ENCODE measurements around the gene KIAA2012. TPM values are rescaled to one million over a fixed set of nuclear protein-coding genes. Genes with fewer than 3 reads are reported as not detected.

The KIAA2012 gene
- total and polyA plus RNA-seq, 2 of the 8 experiments (the other 6 are each of a cell fraction or from before 2014, with no cell fraction given): not detected

- H2BK5ac ChIP-seq (ENCODE audit: low read depth, low read length): no peak overlapping the region
- H3K36me3 ChIP-seq (ENCODE audit: control insufficient read depth in 2 of 4, insufficient read depth in 4 of 4, low read length in 3 of 4): no peaks in the 10 kb centered on the region; a peak in 1 of 8 replicates
- H4K20me1 ChIP-seq (replicated peaks in 1 of 2; ENCODE audit: control insufficient read depth in 1 of 2, insufficient read depth in 2 of 2, low read length in 2 of 2): no peaks in the 10 kb centered on the region
- FAIRE-seq (no peak), DNase-seq (ENCODE audit: low read depth in 1 of 2, low spot score in 2 of 2) (no peak)
- H3K79me2 ChIP-seq (ENCODE audit: control insufficient read depth in 1 of 2, insufficient read depth in 2 of 2, low read length in 2 of 2): no peaks in the 10 kb centered on the region
- no peak overlapping the region for H3K4me3 ChIP-seq (ENCODE audit: extremely low read depth in 1 of 4, insufficient read depth in 2 of 4, low read depth in 3 of 4, low read length in 4 of 4)
- no peak overlapping the region for H2BK12ac ChIP-seq (ENCODE audit: low read depth, low read length)
- H3K4ac ChIP-seq (replicated peaks; ENCODE audit: insufficient read length, low read depth, low read length): no peak overlapping the region
- no peaks in the 10 kb centered on the region for H3K9me3 ChIP-seq (ENCODE audit: insufficient read depth in 2 of 2, low read depth in 1 of 2, low read length in 1 of 2)
- no peak overlapping the region for H2BK20ac ChIP-seq (ENCODE audit: low read length)
- no peak overlapping the region for H3K4me2 ChIP-seq (ENCODE audit: insufficient read depth in 1 of 2, low read depth in 2 of 2, low read length in 2 of 2)
- ChIA-PET POLR2A (ENCODE audit: partially characterized antibody) (interaction anchor here (1.6 kb wide), 1 partner anchor 11 kb away, joined by 3 read pairs; the partner anchor contains the start of gene FZD7), CTCF (ENCODE audit: partially characterized antibody) (no interaction called here)
- no peak overlapping the region for H3K23ac ChIP-seq (ENCODE audit: insufficient read length)
- no peak overlapping the region for H2AFZ ChIP-seq (ENCODE audit: low read length)
- H3K79me1 ChIP-seq (ENCODE audit: low read depth, low read length): no peaks in the 10 kb centered on the region
- peaks cover 0 to 2% (median under 1%) of the 10 kb centered on the region in 4 experiments; a peak in 4 of 7 replicates for H3K4me1 ChIP-seq (replicated peaks in 1 of 4; ENCODE audit: control insufficient read depth in 3 of 4, insufficient read depth in 4 of 4, low read length in 3 of 4)
- H2BK15ac ChIP-seq (ENCODE audit: low read length): no peak overlapping the region
- H3K23me2 ChIP-seq (ENCODE audit: low read depth, low read length): no peaks in the 10 kb centered on the region; the same call in 1 of the 2 replicates
- H4K8ac ChIP-seq (ENCODE audit: extremely low read depth, insufficient read depth, low read length): no peak overlapping the region
- TF ChIP-seq KDM1A (IDR thresholded peaks at IDR 0.05; ENCODE audit: borderline replicate concordance, low read length): no peak
- no peak for TF ChIP-seq SP2 (IDR thresholded peaks at IDR 0.05; ENCODE audit: low read length)
- TF ChIP-seq PHF8 (conservative IDR thresholded peaks at IDR 0.05; ENCODE audit: low read depth, low read length): no peak
- TF ChIP-seq TAF7 (optimal IDR thresholded peaks at IDR 0.05; ENCODE audit: borderline replicate concordance, low read depth, low read length): no peak
- TF ChIP-seq SUZ12 (IDR thresholded peaks at IDR 0.05; ENCODE audit: low read length): no peak
- TF ChIP-seq HDAC2 (IDR thresholded peaks at IDR 0.05; ENCODE audit: borderline replicate concordance in 1 of 2, low read depth in 2 of 2, low read length in 2 of 2): no peak
- TF ChIP-seq CTBP2 (IDR thresholded peaks at IDR 0.05; ENCODE audit: borderline replicate concordance, insufficient read depth, insufficient read length, low read length): no peak
- TF ChIP-seq SP4 (IDR thresholded peaks at IDR 0.05; ENCODE audit: low read length): no peak
- TF ChIP-seq SIX5 (IDR thresholded peaks at IDR 0.05; ENCODE audit: low read depth, low read length): no peak
- no peak for TF ChIP-seq JUND (IDR thresholded peaks at IDR 0.05; ENCODE audit: low read length)
- no peak for TF ChIP-seq SIN3A (conservative IDR thresholded peaks at IDR 0.05 in 1 of 2, IDR thresholded peaks at IDR 0.05 in 1 of 2; ENCODE audit: low read depth in 1 of 2, low read length in 2 of 2)
- TF ChIP-seq CHD1 (IDR thresholded peaks at IDR 0.05; ENCODE audit: low read depth, low read length): no peak
- no peak for TF ChIP-seq JUN (IDR thresholded peaks at IDR 0.05; ENCODE audit: low read depth, low read length)
- TF ChIP-seq E2F6 (IDR thresholded peaks at IDR 0.05): no peak
- TF ChIP-seq FOSL1 (IDR thresholded peaks at IDR 0.05; ENCODE audit: insufficient read depth, low read depth, low read length): no peak
- no peak overlapping the region for H4K5ac ChIP-seq (ENCODE audit: insufficient read length, low read depth, low read length)
- no peak overlapping the region for H3K18ac ChIP-seq (ENCODE audit: extremely low read depth, low read length)
- no peak overlapping the region for H3K56ac ChIP-seq (replicated peaks; ENCODE audit: insufficient read length, low read depth, low read length)
- H2BK120ac ChIP-seq (replicated peaks; ENCODE audit: low read depth, low read length): no peak overlapping the region
- H4K91ac ChIP-seq (replicated peaks; ENCODE audit: insufficient read length, low read length): no peak overlapping the region
- H3K14ac ChIP-seq (ENCODE audit: insufficient read length): no peak overlapping the region
- no peaks in the 10 kb centered on the region for H3K27me3 ChIP-seq (replicated peaks in 1 of 4; ENCODE audit: control insufficient read depth in 3 of 4, extremely low read depth in 1 of 4, insufficient read depth in 3 of 4, low read length in 3 of 4)
- H2AK5ac ChIP-seq (ENCODE audit: low read depth, low read length): no peak overlapping the region
- no peak overlapping the region for H3K9ac ChIP-seq (replicated peaks in 1 of 4; ENCODE audit: extremely low read depth in 1 of 4, low read depth in 3 of 4, low read length in 3 of 4)
- H3K27ac ChIP-seq (ENCODE audit: low read depth, low read length): no peak overlapping the region
Observed at GRCh38 chr2:202044777-202045176, 28.3 kb upstream of the KIAA2012 start.

Measured in H1 (cell line).